HL-60 (cell line): ENCODE data around the gene NADK.
"Not testable (repeated sequence)": the region's sequence is repeated elsewhere in the genome, so short reads cannot be mapped to it uniquely, and the experiment has no call there.

Experiments
- CTCF ChIP-seq: IDR thresholded peaks from one replicate; pipeline ENCODE4 v1.5.1; 2011; ENCODE audit warnings: low read length, control low read depth, inconsistent platforms; ENCODE audit not compliant: insufficient read depth
- POLR2AphosphoS5 ChIP-seq: IDR thresholded peaks from 2 replicates; pipeline ENCODE4 v1.6.1; 2012; ENCODE audit warnings: low read depth

DNA sequence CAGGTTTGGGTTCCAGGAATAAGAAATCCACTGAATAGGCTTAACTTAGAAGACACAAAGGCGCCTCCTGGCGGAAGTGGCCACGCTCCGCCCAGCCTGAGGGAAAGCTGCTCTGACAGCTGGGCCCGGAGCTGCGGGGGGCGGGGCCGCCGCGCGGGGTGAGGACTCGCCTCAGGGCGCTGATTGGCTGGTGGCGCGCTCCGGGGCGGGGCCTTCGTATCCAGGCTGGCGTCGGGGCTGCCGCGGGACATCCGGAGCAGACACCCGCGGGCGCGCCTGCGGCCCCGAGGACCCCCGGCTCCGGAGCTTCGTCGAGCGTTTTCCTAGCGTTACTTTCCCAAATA is 31.7 kb downstream of the NADK start:
- not testable (repeated sequence) for TF ChIP-seq CTCF, POLR2AphosphoS5
